Heart right ventricle (tissue), 16 donors: ENCODE data around the gene MAP3K19. TPM values are rescaled to one million over a fixed set of nuclear protein-coding genes. Genes with fewer than 3 reads are reported as not detected.

ENCODE experiments used
- ATAC-seq, 8 donors: fragments of 200-7000 bp; cut with Tn5 transposase; one replicate each; pipeline ENCODE4 v1.9.1; 2020; ENCODE audit warnings: mild to moderate bottlenecking in 8 of 8, moderate library complexity in 8 of 8, moderate number of reproducible peaks in 1 of 8
- DNase-seq, 2 donors: peaks; one replicate each; pipeline ENCODE4 v3.0.0-alpha.2; 2020
- H3K27ac ChIP-seq, 10 donors: fragments of 200-600 bp; sonication (generic) in 2 of 10; one replicate each; pipeline versions ENCODE4 v1.5.0 to v1.8.0; 2020 to 2022; ENCODE audit warnings: mild to moderate bottlenecking in 3 of 10
- H3K27me3 ChIP-seq, 7 donors: fragments of 200-600 bp; one replicate each; pipeline ENCODE4 v1.8.0; 2021 to 2022; ENCODE audit warnings: mild to moderate bottlenecking in 2 of 7
- H3K36me3 ChIP-seq, 9 donors: fragments of 200-600 bp; sonication (generic) in 1 of 9; one replicate each; pipeline versions ENCODE4 v1.5.0 to v1.8.0; 2020 to 2022; ENCODE audit warnings: mild to moderate bottlenecking in 2 of 9
- H3K4me1 ChIP-seq, 9 donors: fragments of 200-600 bp; sonication (generic) in 1 of 9; one replicate each; pipeline versions ENCODE4 v1.5.0 to v1.8.0; 2020 to 2022; ENCODE audit warnings: mild to moderate bottlenecking in 4 of 9
- H3K4me3 ChIP-seq, 10 donors: fragments of 200-600 bp; sonication (generic) in 2 of 10; one replicate each; pipeline versions ENCODE4 v1.5.0 to v1.8.0; 2020 to 2022; ENCODE audit warnings: mild to moderate bottlenecking in 7 of 10, moderate library complexity in 2 of 10
- H3K9me3 ChIP-seq, 11 donors: fragments of 200-600 bp in 10 of 11; sonication (generic) in 2 of 11; one replicate each; pipeline versions ENCODE4 v1.5.0 to v1.8.0; 2013 to 2022; ENCODE audit warnings: mild to moderate bottlenecking in 2 of 11, control low read depth in 1 of 11, moderate library complexity in 1 of 11
- CTCF ChIP-seq, 9 donors: fragments of 200-600 bp; sonication (generic) in 2 of 9; IDR thresholded peaks; one replicate each; pipeline versions ENCODE4 v1.5.0 to v1.8.0; 2021 to 2022; ENCODE audit warnings: antibody characterized with exemption in 9 of 9, mild to moderate bottlenecking in 5 of 9, moderate library complexity in 1 of 9
- WGBS, 2 donors: extraction: QIAGEN DNeasy Blood & Tissue Kit; methylation state at CpG; one replicate each; pipeline ENCODE4 v1.1.7; 2013; ENCODE audit warnings: inconsistent platforms in 1 of 2; 5-methylcytosine and 5-hydroxymethylcytosine counted together
- intact Hi-C, 10 donors: fragments of 100-400 bp; cut with DNase I; formaldehyde crosslinking; loops; one replicate each; pipeline versions ENCODE4 v1.11.1 to v1.14.2; 2022
- polyA plus RNA-seq, 2 donors: library from polyadenylated mRNA; stranded (reverse); fragments of 200-250 nt; gene quantifications; one replicate each; pipeline ENCODE4 v1.2.3, GENCODE V29; 2013
- total RNA-seq, 10 donors: library from RNA; stranded (reverse); fragmentation: NEBNext Ultra II Directional in 3 of 10; extraction: Animal tissue kit (Norgen Biotek cat#: 25700) in 3 of 10; gene quantifications; one replicate each; pipeline versions ENCODE4 v1.2.1 to v1.2.4, GENCODE V29; 2021 to 2023
- donor health status: Arrhythmogenic right ventricular cardiomyopathy.
- donor health status: ischemic (EF 13 %, LVEDD 7.1; RV severe dilation, severe dysfunction).
- donor health status: healthy with polysubstance abuse.
- donor health status: DM: no; HTN: yes; CAD: no.
- donor health status: DM: no; HTN: no; CAD: no.
- donor health status: ischemic (EF 25% LVEDD 6.9; RV normal size, moderate dysfunction).
- donor health status: ischemic (EF 25% LVEDD 5.7; RV mildly dilated, moderate dysfunction).
- donor health status: healthy.
- donor health status: DM: yes; HTN: yes; CAD: no.
- donor health status: Ischemic cardiomyopathy.
- donor health status: ischemic (EF 35%, LVEDD 5.7; RV mildly dilated, moderate dysfunction).
- donor health status: nonischemic (EF 11% LVEDD 7.7; RV severe dilation, severe dysfunction).
- donor health status: DM: yes; HTN: yes; CAD: no.
- donor health status: PGD.
- donor health status: ischemic (EF 29% LVEDD 5.4; RV normal size, mild dysfunction).
- donor health status: nonischemic (EF 23%, LVEDD 6.1; RV moderate dilation, normal function).

Gene MAP3K19
- total and polyA plus RNA-seq, 12 donors, result not detected

- Histone ChIP-seq H3K9me3 (peaks cover 0 to 13% (median 0%) of the 10 kb centered on the region in 11 donors), H3K36me3 (peaks cover 0 to 10% (median 0%) of the 10 kb centered on the region in 9 donors), H3K4me3 (peak overlapping the region; percentile 58 to 99 (median 90)), H3K27me3 (no peaks in the 10 kb centered on the region), H3K27ac (peak overlapping the region; percentile 78 to 99 (median 96)), H3K4me1 (peaks cover 0 to 36% (median 31%) of the 10 kb centered on the region in 9 donors)
- DNase-seq (peak; percentile 11 to 19), ATAC-seq (no peak)
- intact Hi-C loops, result no loop called here
- WGBS, 2 donors, result 33 to 38% methylated on average over 16 of the region's 16 CpGs
- no peak for TF ChIP-seq CTCF (IDR thresholded peaks at IDR 0.05)
Measured at GRCh38 chr2:134917360-134917865, 129.8 kb downstream of the MAP3K19 start.

Other genes starting within 250 kb of the MAP3K19 start
- gene ACMSD, start 208.8 kb downstream of the MAP3K19 start, total RNA-seq, result not detected
- gene ACMSD, start 208.8 kb downstream of the MAP3K19 start, polyA plus RNA-seq, result not detected
- gene CCNT2, start 128.6 kb downstream of the MAP3K19 start, total RNA-seq, result 10 to 100 TPM; 13.7 to 26.6 (median 21.3) TPM
- 10 to 100 TPM in 1 of 2 donors, 1 to 10 TPM in 1; 4.7 to 18.9 TPM for gene CCNT2, start 128.6 kb downstream of the MAP3K19 start, polyA plus RNA-seq
- 10 to 100 TPM; 40.7 to 64.2 (median 53.8) TPM for gene RAB3GAP1, start 4.8 kb upstream of the MAP3K19 start, total RNA-seq
- 10 to 100 TPM; 17.5 to 27.2 TPM for gene RAB3GAP1, start 4.8 kb upstream of the MAP3K19 start, polyA plus RNA-seq